GM18498 (cell line): ENCODE data around the gene DHRS1.
"Not testable (repeated sequence)": the region's sequence is repeated elsewhere in the genome, so short reads cannot be mapped to it uniquely, and the experiment has no call there.

Experiments used
- ATAC-seq: cut with Tn5 transposase; IDR thresholded peaks from one replicate; pipeline ENCODE4 v1.9.1; 2021; ENCODE audit warnings: mild to moderate bottlenecking, moderate library complexity; ENCODE audit not compliant: unreplicated experiment

The DHRS1 gene

GRCh38 chr14:24252289-24253124 is 47.1 kb downstream of the DHRS1 start:
- no peak for ATAC-seq

- ATAC-seq, result no peak
Measured at GRCh38 chr14:24251880-24252288, 47.7 kb downstream of the DHRS1 start.

GRCh38 chr14:24250354-24250753 is 49.2 kb downstream of the DHRS1 start:
- ATAC-seq, result no peak

GRCh38 chr14:24249230-24250021 is 50.2 kb downstream of the DHRS1 start:
- ATAC-seq, result no peak

- ATAC-seq, result no peak
Measured at GRCh38 chr14:24247422-24247821, 52.2 kb downstream of the DHRS1 start.

GRCh38 chr14:24246765-24247212 is 52.8 kb downstream of the DHRS1 start:
- peak; percentile 18 for ATAC-seq

GRCh38 chr14:24245350-24245749 is 54.2 kb downstream of the DHRS1 start:
- not testable (repeated sequence) for ATAC-seq

- ATAC-seq, result no peak
Measured at GRCh38 chr14:24243336-24243836, 56.2 kb downstream of the DHRS1 start.

- ATAC-seq, result peak; percentile 84
Measured at GRCh38 chr14:24241829-24242443, 57.6 kb downstream of the DHRS1 start.
